Smooth muscle cell (in vitro differentiated cells): Measurements from ENCODE around the gene NOS1. TPM values are rescaled to one million over a fixed set of nuclear protein-coding genes. Genes with fewer than 3 reads are reported as not detected.

Experiments
- DNase-seq: peaks from one replicate; lab custom pipeline; 2025; ENCODE audit not compliant: unreplicated experiment; lab: John Stamatoyannopoulos, UW
- H2AFZ ChIP-seq: fragments of 200-600 bp; sonication (generic); 2 replicates; pipeline ENCODE4 v1.6.0; 2016; ENCODE audit warnings: antibody characterized with exemption, low read depth, mild to moderate bottlenecking
- H3F3A ChIP-seq: fragments of 200-600 bp; sonication (generic); 2 replicates; pipeline ENCODE4 v1.6.0; 2017; ENCODE audit warnings: antibody characterized with exemption, low read depth
- H3K27ac ChIP-seq: fragments of 200-600 bp; sonication (generic); 2 replicates; pipeline ENCODE4 v1.5.1; 2016; ENCODE audit warnings: low read depth, mild to moderate bottlenecking
- H3K27me3 ChIP-seq: fragments of 200-600 bp; sonication (generic); 2 replicates; pipeline ENCODE4 v1.6.1; 2016; ENCODE audit warnings: low read depth, mild to moderate bottlenecking
- H3K36me3 ChIP-seq: fragments of 200-600 bp; sonication (generic); 2 replicates; pipeline ENCODE4 v1.5.1; 2016; ENCODE audit warnings: low read depth
- H3K4me1 ChIP-seq: fragments of 200-600 bp; sonication (generic); 2 replicates; pipeline ENCODE4 v1.5.1; 2016; ENCODE audit warnings: low read depth
- H3K4me2 ChIP-seq: fragments of 200-600 bp; sonication (generic); 2 replicates; pipeline ENCODE4 v1.6.0; 2016; ENCODE audit warnings: mild to moderate bottlenecking
- H3K4me3 ChIP-seq: fragments of 200-600 bp; sonication (generic); 2 replicates; pipeline ENCODE4 v1.5.1; 2016; ENCODE audit warnings: mild to moderate bottlenecking
- H3K79me2 ChIP-seq: fragments of 200-600 bp; sonication (generic); 2 replicates; pipeline ENCODE4 v1.6.0; 2016; ENCODE audit warnings: low read depth, mild to moderate bottlenecking
- H3K9ac ChIP-seq: fragments of 200-600 bp; sonication (generic); 2 replicates; pipeline ENCODE4 v1.6.0; 2016; ENCODE audit warnings: low read depth
- H3K9me3 ChIP-seq: fragments of 200-600 bp; sonication (generic); replicated peaks from 2 replicates; pipeline ENCODE4 v1.5.1; 2016; ENCODE audit warnings: low read depth
- H4K20me1 ChIP-seq: fragments of 200-600 bp; sonication (generic); 2 replicates; pipeline ENCODE4 v1.6.0; 2016; ENCODE audit warnings: low read depth
- WGBS: methylation state at CpG from one replicate; pipeline ENCODE4 v1.1.7; 2016; ENCODE audit warnings: low lambda C conversion rate; 5-methylcytosine and 5-hydroxymethylcytosine counted together
- polyA plus RNA-seq: library from polyadenylated mRNA; unstranded; fragments of >200 nt; fragmentation: Nextera tagmentation; extraction: Ambion mirVana; gene quantifications from 2 replicates; pipeline ENCODE4 v1.2.1, GENCODE V29; 2016
- total RNA-seq: library from RNA; depleted of rRNA; stranded (reverse); fragments of >200 nt; gene quantifications from 2 replicates; pipeline ENCODE4 v1.2.3, GENCODE V29; 2014
- TF ChIP-seq, protein P1 (sequence below): fragments of 200-600 bp; sonication (generic); IDR thresholded peaks from 2 replicates; pipeline ENCODE4 v1.5.1; 2017; ENCODE audit warnings: borderline replicate concordance, mild to moderate bottlenecking, antibody characterized with exemption; ENCODE audit not compliant: insufficient read depth, poor library complexity, severe bottlenecking

NOS1 gene
- total and polyA plus RNA-seq, 2 experiments from 2014 or later, result 0.09 TPM; not detected in 1

- H3K79me2 ChIP-seq, result no peaks in the 10 kb centered on the region
- no peaks in the 10 kb centered on the region for H4K20me1 ChIP-seq
- no peaks in the 10 kb centered on the region for H3K27me3 ChIP-seq
- no peaks in the 10 kb centered on the region for H3K36me3 ChIP-seq
- no peaks in the 10 kb centered on the region for H3K4me1 ChIP-seq
- no peak for DNase-seq
- TF ChIP-seq, protein P1, sequence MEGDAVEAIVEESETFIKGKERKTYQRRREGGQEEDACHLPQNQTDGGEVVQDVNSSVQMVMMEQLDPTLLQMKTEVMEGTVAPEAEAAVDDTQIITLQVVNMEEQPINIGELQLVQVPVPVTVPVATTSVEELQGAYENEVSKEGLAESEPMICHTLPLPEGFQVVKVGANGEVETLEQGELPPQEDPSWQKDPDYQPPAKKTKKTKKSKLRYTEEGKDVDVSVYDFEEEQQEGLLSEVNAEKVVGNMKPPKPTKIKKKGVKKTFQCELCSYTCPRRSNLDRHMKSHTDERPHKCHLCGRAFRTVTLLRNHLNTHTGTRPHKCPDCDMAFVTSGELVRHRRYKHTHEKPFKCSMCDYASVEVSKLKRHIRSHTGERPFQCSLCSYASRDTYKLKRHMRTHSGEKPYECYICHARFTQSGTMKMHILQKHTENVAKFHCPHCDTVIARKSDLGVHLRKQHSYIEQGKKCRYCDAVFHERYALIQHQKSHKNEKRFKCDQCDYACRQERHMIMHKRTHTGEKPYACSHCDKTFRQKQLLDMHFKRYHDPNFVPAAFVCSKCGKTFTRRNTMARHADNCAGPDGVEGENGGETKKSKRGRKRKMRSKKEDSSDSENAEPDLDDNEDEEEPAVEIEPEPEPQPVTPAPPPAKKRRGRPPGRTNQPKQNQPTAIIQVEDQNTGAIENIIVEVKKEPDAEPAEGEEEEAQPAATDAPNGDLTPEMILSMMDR, result no peak
- no peaks in the 10 kb centered on the region for H3K9me3 ChIP-seq
- no peaks in the 10 kb centered on the region for H3F3A ChIP-seq
- no peak overlapping the region for H3K9ac ChIP-seq
- no peak overlapping the region for H3K27ac ChIP-seq
- H3K4me3 ChIP-seq, result no peak overlapping the region
- WGBS, result 83% methylated on average over 11 of the region's 11 CpGs
- no peak overlapping the region for H3K4me2 ChIP-seq
- H2AFZ ChIP-seq, result no peak overlapping the region
Measured at GRCh38 chr12:117298648-117299225, 62.7 kb downstream of the NOS1 start.

DNA sequence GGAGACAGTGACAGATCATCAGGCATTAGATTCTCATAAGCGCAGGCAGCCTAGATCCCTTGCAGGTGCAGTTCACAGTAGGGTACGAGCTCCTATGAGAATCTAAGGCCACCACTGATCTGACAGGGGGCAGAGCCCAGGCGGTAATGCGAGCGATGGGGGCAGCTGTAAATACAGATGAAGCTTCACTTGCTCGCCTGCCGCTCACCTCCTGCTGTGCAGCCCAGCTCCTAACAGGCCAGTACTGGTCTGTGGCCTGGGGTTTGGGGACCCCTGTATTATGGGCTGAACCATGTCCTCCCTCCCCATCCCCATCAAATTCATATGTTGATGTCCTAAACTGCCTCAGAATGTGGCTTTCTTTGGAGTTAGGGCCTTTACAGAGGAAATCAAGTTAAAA, 63.2 kb downstream of the NOS1 start:
- H3K4me2 ChIP-seq, result no peak overlapping the region
- WGBS, result 90% methylated on average over 7 of the region's 7 CpGs
- no peaks in the 10 kb centered on the region for H4K20me1 ChIP-seq
- H3K27me3 ChIP-seq, result no peaks in the 10 kb centered on the region
- H3K4me1 ChIP-seq, result no peaks in the 10 kb centered on the region
- H3K79me2 ChIP-seq, result no peaks in the 10 kb centered on the region
- H3K9ac ChIP-seq, result no peak overlapping the region
- H3K9me3 ChIP-seq, result no peaks in the 10 kb centered on the region
- no peak overlapping the region for H2AFZ ChIP-seq
- no peaks in the 10 kb centered on the region for H3K36me3 ChIP-seq
- DNase-seq, result no peak
- TF ChIP-seq, protein P1, result no peak
- H3K27ac ChIP-seq, result no peak overlapping the region
- H3F3A ChIP-seq, result no peaks in the 10 kb centered on the region
- H3K4me3 ChIP-seq, result no peak overlapping the region

DNA sequence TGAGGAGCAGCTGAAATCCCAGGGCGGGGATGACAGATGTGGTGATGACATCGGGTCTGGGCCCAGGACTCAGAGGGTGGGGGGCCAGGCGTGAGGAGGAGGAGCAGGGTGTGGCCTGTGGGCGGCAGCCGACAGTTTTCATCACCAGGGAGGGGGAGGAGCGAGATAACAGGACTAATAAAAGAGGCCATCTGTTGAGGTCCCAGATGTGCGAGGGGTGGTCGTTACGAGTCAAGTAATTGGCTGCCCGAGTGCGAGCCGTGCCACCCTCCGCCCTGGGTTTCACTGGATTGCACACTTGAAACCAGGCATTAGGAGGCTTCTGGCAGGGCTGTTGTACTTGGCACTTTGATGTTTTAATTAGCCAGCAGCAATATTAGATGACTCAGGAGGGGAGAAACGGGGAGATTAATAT, 67.2 kb downstream of the NOS1 start:
- 30% methylated on average over 14 of the region's 14 CpGs for WGBS
- Histone ChIP-seq H3K27ac (no peak overlapping the region), H3K79me2 (no peaks in the 10 kb centered on the region), H3K4me2 (no peak overlapping the region), H3K36me3 (no peaks in the 10 kb centered on the region), H3F3A (no peaks in the 10 kb centered on the region), H3K4me3 (no peak overlapping the region), H4K20me1 (no peaks in the 10 kb centered on the region), H3K27me3 (peaks cover 7% of the 10 kb centered on the region), H3K9ac (no peak overlapping the region), H2AFZ (no peak overlapping the region), H3K9me3 (no peaks in the 10 kb centered on the region), H3K4me1 (no peaks in the 10 kb centered on the region)
- TF ChIP-seq, protein P1, result no peak
- no peak for DNase-seq

DNA sequence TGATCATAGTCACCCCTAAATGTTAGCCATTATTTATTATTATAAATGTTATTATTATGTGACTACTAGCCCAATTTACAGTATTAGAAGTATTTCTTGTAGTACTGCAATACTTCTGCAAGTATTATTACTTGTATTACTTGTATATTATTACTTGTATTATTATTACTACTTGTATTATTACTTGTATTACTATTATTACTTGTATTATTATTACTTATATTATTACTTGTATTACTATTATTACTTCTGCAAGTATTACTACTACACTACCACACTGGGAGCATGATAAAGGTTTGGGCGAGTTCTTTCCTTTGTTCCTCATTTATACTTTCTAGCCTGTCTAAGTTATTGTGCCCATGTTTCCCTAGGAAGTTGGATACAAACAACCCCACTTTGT, 67.9 kb downstream of the NOS1 start:
- Histone ChIP-seq H3K9ac (no peak overlapping the region), H3K4me3 (no peak overlapping the region), H3K4me1 (no peaks in the 10 kb centered on the region), H3K4me2 (no peak overlapping the region), H3K27ac (no peak overlapping the region), H3K79me2 (no peaks in the 10 kb centered on the region), H3K36me3 (no peaks in the 10 kb centered on the region), H3F3A (no peaks in the 10 kb centered on the region), H2AFZ (no peak overlapping the region), H3K27me3 (peaks cover 7% of the 10 kb centered on the region), H3K9me3 (no peaks in the 10 kb centered on the region), H4K20me1 (no peaks in the 10 kb centered on the region)
- WGBS, result 86% methylated on average over 1 of the region's 1 CpG
- TF ChIP-seq, protein P1, result no peak
- DNase-seq, result no peak
